ENCODE results near the gene PGP. TPM values are rescaled to one million over a fixed set of nuclear protein-coding genes. Genes with fewer than 3 reads are reported as not detected.
"Not testable (repeated sequence)": the region's sequence is repeated elsewhere in the genome, so short reads cannot be mapped to it uniquely, and the experiment has no call there.

Gene PGP
- total RNA-seq (10 to 100 TPM in 3 of 5 experiments, 1 to 10 TPM in 2; 7.7 to 26.5 (median 20.4) TPM), polyA plus RNA-seq (10 to 100 TPM in 1 of 2 donors, 1 to 10 TPM in 1; 6.0 to 12.9 TPM), total RNA-seq (13.6 reads per million, percentile 42 among the genes with 10 or more reads in this experiment)

GRCh38 chr16:2214719-2214968 is at the start of gene PGP:
TSS of gene PGP (minus strand) at chr16:2214840. CDS start at chr16:2214777, 63 bp downstream.
- Mint-ChIP-seq H3K4me3 (peak within 1 kb of the TSS; percentile 77 to 94 (median 88)), H3K27me3 (no peaks in the 10 kb centered on the region), H3K36me3 (no peaks in the 10 kb centered on the region), H3K27ac (peak within 1 kb of the TSS; percentile 45 to 92 (median 88)), H3K4me1 (peaks cover 11 to 21% (median 17%) of the 10 kb centered on the region in 7 donors), H3K9me3 (peaks cover 0 to 1% (median 0%) of the 10 kb centered on the region in 11 donors)
- H3K9me3 ChIP-seq (ENCODE audit: control insufficient read depth in 2 of 3, low read length in 3 of 3): no peaks in the 10 kb centered on the region
- ChIA-PET POLR2A (interaction anchor here (0.6 to 3.8 kb wide), 21 partner anchors 8 to 1498 kb away, joined by 3 to 50 read pairs (median 4); partner anchors contain the start of genes AMDHD2, ATP6V0C, E4F1 and ECI1), CTCF (interaction anchor here (1.2 kb wide), 1 partner anchor 54 kb away, joined by 4 read pairs; no protein-coding TSS in a partner anchor)
- no peaks in the 10 kb centered on the region for H3K27me3 ChIP-seq (ENCODE audit: control insufficient read depth in 2 of 2, insufficient read depth in 2 of 2, low read length in 2 of 2)
- H3K4me3 ChIP-seq (ENCODE audit: low read length): peak within 1 kb of the TSS; percentile 90
- peaks cover 14 to 16% of the 10 kb centered on the region in 2 donors for H3K4me1 ChIP-seq (ENCODE audit: control insufficient read depth in 2 of 2, insufficient read depth in 2 of 2, low read length in 2 of 2)
- ATAC-seq: peak; percentile 95
- peaks cover 0 to 7% (median 0%) of the 10 kb centered on the region in 3 experiments for H3K36me3 ChIP-seq (ENCODE audit: control insufficient read depth in 2 of 3, insufficient read depth in 3 of 3, low read length in 3 of 3)
- peak within 1 kb of the TSS; percentile 85 for H3K27ac ChIP-seq (ENCODE audit: low read depth, low read length)
- DNase-seq: no peak
- intact Hi-C loops (cut with micrococcal nuclease): loop anchor here in 1 of 2 donors (2.0 kb wide), 2 partner anchors 54 to 250 kb away; partner anchors contain the start of genes RNPS1 and RPS2

GRCh38 chr16:2263026-2263425 is 48.4 kb upstream of the PGP start:
- not testable (repeated sequence) for H3K9me3 Mint-ChIP-seq; H3K4me3 ChIP-seq (ENCODE audit: low read length); H3K9me3 ChIP-seq (ENCODE audit: control insufficient read depth in 2 of 3, low read length in 3 of 3); DNase-seq; H3K27me3 ChIP-seq (ENCODE audit: control insufficient read depth in 2 of 2, insufficient read depth in 2 of 2, low read length in 2 of 2); H3K4me1 ChIP-seq (ENCODE audit: control insufficient read depth in 2 of 2, insufficient read depth in 2 of 2, low read length in 2 of 2); H3K4me3 Mint-ChIP-seq; H3K27ac ChIP-seq (ENCODE audit: low read depth, low read length); H3K27me3 Mint-ChIP-seq; ATAC-seq
- intact Hi-C loops (cut with micrococcal nuclease): loop anchor here (10.0 kb wide), 2 partner anchors 58 to 512 kb away; partner anchors contain the start of genes ELOB (in 1 of the 2) and MLST8 (in 1 of the 2)
- peaks cover 7 to 33% (median 26%) of the 10 kb centered on the region in 7 donors for H3K4me1 Mint-ChIP-seq
- peaks cover 15 to 70% (median 36%) of the 10 kb centered on the region in 3 experiments for H3K36me3 ChIP-seq (ENCODE audit: control insufficient read depth in 2 of 3, insufficient read depth in 3 of 3, low read length in 3 of 3)
- CTCF ChIA-PET: interaction anchor here (0.6 to 1.2 kb wide), 2 partner anchors 68 to 685 kb away, joined by 3 read pairs; no protein-coding TSS in a partner anchor
- POLR2A ChIA-PET: interaction anchor here (1.9 kb wide), 1 partner anchor 11 kb away, joined by 5 read pairs; the partner anchor contains the start of gene ECI1
- H3K36me3 Mint-ChIP-seq: peaks cover 0 to 29% (median 20%) of the 10 kb centered on the region in 5 donors
- H3K27ac Mint-ChIP-seq: peak overlapping the region in 1 of 9 donors; percentile 19

- no peak for DNase-seq
- Histone ChIP-seq H3K36me3 (ENCODE audit: control insufficient read depth in 2 of 3, insufficient read depth in 3 of 3, low read length in 3 of 3) (peaks cover 32 to 94% (median 42%) of the 10 kb centered on the region in 3 experiments), H3K4me1 (ENCODE audit: control insufficient read depth in 2 of 2, insufficient read depth in 2 of 2, low read length in 2 of 2) (no peaks in the 10 kb centered on the region), H3K27ac (ENCODE audit: low read depth, low read length) (no peak overlapping the region), H3K27me3 (ENCODE audit: control insufficient read depth in 2 of 2, insufficient read depth in 2 of 2, low read length in 2 of 2) (no peaks in the 10 kb centered on the region), H3K4me3 (ENCODE audit: low read length) (no peak overlapping the region), H3K9me3 (ENCODE audit: control insufficient read depth in 2 of 3, low read length in 3 of 3) (no peaks in the 10 kb centered on the region)
- Mint-ChIP-seq H3K36me3 (peaks cover 8 to 47% (median 25%) of the 10 kb centered on the region in 5 donors), H3K27me3 (no peaks in the 10 kb centered on the region), H3K4me1 (peaks cover 0 to 18% (median 12%) of the 10 kb centered on the region in 7 donors), H3K27ac (no peak overlapping the region), H3K4me3 (no peak overlapping the region), H3K9me3 (no peaks in the 10 kb centered on the region)
- ATAC-seq: no peak
- intact Hi-C loops (cut with micrococcal nuclease): loop anchor here (10.0 kb wide), 2 partner anchors 55 to 515 kb away; partner anchors contain the start of genes ELOB (in 1 of the 2) and MLST8 (in 1 of the 2)
- ChIA-PET POLR2A (interaction anchor here (0.7 kb wide), 1 partner anchor 212 kb away, joined by 3 read pairs; no protein-coding TSS in a partner anchor), CTCF (interaction anchor here (1.7 kb wide), 1 partner anchor 66 kb away, joined by 7 read pairs; no protein-coding TSS in a partner anchor)
These were observed 45.6 kb upstream of the PGP start for GRCh38 chr16:2260250-2260649.

GRCh38 chr16:2258530-2258929 is 43.9 kb upstream of the PGP start:
- H3K9me3 ChIP-seq (ENCODE audit: control insufficient read depth in 2 of 3, low read length in 3 of 3); H3K9me3 Mint-ChIP-seq; H3K27me3 ChIP-seq (ENCODE audit: control insufficient read depth in 2 of 2, insufficient read depth in 2 of 2, low read length in 2 of 2); H3K4me1 Mint-ChIP-seq; ATAC-seq; H3K27ac ChIP-seq (ENCODE audit: low read depth, low read length); DNase-seq; H3K4me1 ChIP-seq (ENCODE audit: control insufficient read depth in 2 of 2, insufficient read depth in 2 of 2, low read length in 2 of 2); H3K27me3 Mint-ChIP-seq; intact Hi-C loops (cut with micrococcal nuclease); H3K4me3 Mint-ChIP-seq; H3K4me3 ChIP-seq (ENCODE audit: low read length): not testable (repeated sequence)
- Mint-ChIP-seq H3K27ac (peak overlapping the region in 2 of 9 donors; percentile 45 to 57), H3K36me3 (peaks cover 8 to 51% (median 22%) of the 10 kb centered on the region in 5 donors)
- H3K36me3 ChIP-seq (ENCODE audit: control insufficient read depth in 2 of 3, insufficient read depth in 3 of 3, low read length in 3 of 3): peaks cover 32 to 93% (median 39%) of the 10 kb centered on the region in 3 experiments
- POLR2A ChIA-PET: interaction anchor here (0.6 to 1.6 kb wide), 2 partner anchors 10 to 927 kb away, joined by 3 to 4 read pairs; no protein-coding TSS in a partner anchor
- CTCF ChIA-PET: interaction anchor here (1.7 kb wide), 1 partner anchor 64 kb away, joined by 7 read pairs; no protein-coding TSS in a partner anchor

GRCh38 chr16:2257726-2258125 is 43.1 kb upstream of the PGP start:
- no peak for DNase-seq
- ATAC-seq: no peak
- H3K36me3 Mint-ChIP-seq: peaks cover 8 to 46% (median 26%) of the 10 kb centered on the region in 5 donors
- Histone ChIP-seq H3K36me3 (ENCODE audit: control insufficient read depth in 2 of 3, insufficient read depth in 3 of 3, low read length in 3 of 3) (peaks cover 31 to 89% (median 33%) of the 10 kb centered on the region in 3 experiments), H3K4me3 (ENCODE audit: low read length) (no peak overlapping the region), H3K27ac (ENCODE audit: low read depth, low read length) (no peak overlapping the region), H3K27me3 (ENCODE audit: control insufficient read depth in 2 of 2, insufficient read depth in 2 of 2, low read length in 2 of 2) (no peaks in the 10 kb centered on the region), H3K4me1 (ENCODE audit: control insufficient read depth in 2 of 2, insufficient read depth in 2 of 2, low read length in 2 of 2) (no peaks in the 10 kb centered on the region), H3K9me3 (ENCODE audit: control insufficient read depth in 2 of 3, low read length in 3 of 3) (no peaks in the 10 kb centered on the region)
- ChIA-PET CTCF (no interaction called here), POLR2A (interaction anchor here (0.6 to 1.6 kb wide), 4 partner anchors 9 to 927 kb away, joined by 3 to 6 read pairs (median 4); no protein-coding TSS in a partner anchor)
- no peak overlapping the region for H3K27ac Mint-ChIP-seq
- intact Hi-C loops (cut with micrococcal nuclease): no loop called here
- no peaks in the 10 kb centered on the region for H3K27me3 Mint-ChIP-seq
- H3K4me1 Mint-ChIP-seq: peaks cover 0 to 8% (median 0%) of the 10 kb centered on the region in 7 donors
- no peak overlapping the region for H3K4me3 Mint-ChIP-seq
- H3K9me3 Mint-ChIP-seq: no peaks in the 10 kb centered on the region

- DNase-seq (no peak), ATAC-seq (no peak)
- Mint-ChIP-seq H3K27ac (peak overlapping the region in 3 of 9 donors; percentile 25 to 56 (median 41)), H3K4me1 (peaks cover 0 to 8% (median 0%) of the 10 kb centered on the region in 7 donors), H3K9me3 (no peaks in the 10 kb centered on the region), H3K4me3 (no peak overlapping the region), H3K36me3 (peaks cover 8 to 36% (median 18%) of the 10 kb centered on the region in 5 donors), H3K27me3 (no peaks in the 10 kb centered on the region)
- Histone ChIP-seq H3K4me3 (ENCODE audit: low read length) (no peak overlapping the region), H3K27ac (ENCODE audit: low read depth, low read length) (no peak overlapping the region), H3K4me1 (ENCODE audit: control insufficient read depth in 2 of 2, insufficient read depth in 2 of 2, low read length in 2 of 2) (no peaks in the 10 kb centered on the region), H3K9me3 (ENCODE audit: control insufficient read depth in 2 of 3, low read length in 3 of 3) (no peaks in the 10 kb centered on the region), H3K27me3 (ENCODE audit: control insufficient read depth in 2 of 2, insufficient read depth in 2 of 2, low read length in 2 of 2) (no peaks in the 10 kb centered on the region), H3K36me3 (ENCODE audit: control insufficient read depth in 2 of 3, insufficient read depth in 3 of 3, low read length in 3 of 3) (peaks cover 22 to 78% (median 25%) of the 10 kb centered on the region in 3 experiments)
- ChIA-PET CTCF (interaction anchor here (0.6 kb wide), 1 partner anchor 9 kb away, joined by 3 read pairs; no protein-coding TSS in a partner anchor), POLR2A (interaction anchor here (1.6 kb wide), 1 partner anchor 12 kb away, joined by 6 read pairs; no protein-coding TSS in a partner anchor)
- intact Hi-C loops (cut with micrococcal nuclease): no loop called here
These were observed 42.0 kb upstream of the PGP start for GRCh38 chr16:2256531-2257140.

Data from naive thymus-derived CD4-positive, alpha-beta T cell (primary cell).